Measurements from ENCODE around the gene AK3. TPM values are rescaled to one million over a fixed set of nuclear protein-coding genes. Genes with fewer than 3 reads are reported as not detected.
"Not testable (repeated sequence)": the region's sequence is repeated elsewhere in the genome, so short reads cannot be mapped to it uniquely, and the experiment has no call there.

AK3 gene
- 81.6 TPM for total RNA-seq

- peak; percentile 91 for DNase-seq (ENCODE audit: low spot score)
Observed at GRCh38 chr9:4740638-4741364, at the start of gene AK3. TSS of gene AK3 (minus strand) at chr9:4741202. CDS start at chr9:4741087, 115 bp downstream.

DNA sequence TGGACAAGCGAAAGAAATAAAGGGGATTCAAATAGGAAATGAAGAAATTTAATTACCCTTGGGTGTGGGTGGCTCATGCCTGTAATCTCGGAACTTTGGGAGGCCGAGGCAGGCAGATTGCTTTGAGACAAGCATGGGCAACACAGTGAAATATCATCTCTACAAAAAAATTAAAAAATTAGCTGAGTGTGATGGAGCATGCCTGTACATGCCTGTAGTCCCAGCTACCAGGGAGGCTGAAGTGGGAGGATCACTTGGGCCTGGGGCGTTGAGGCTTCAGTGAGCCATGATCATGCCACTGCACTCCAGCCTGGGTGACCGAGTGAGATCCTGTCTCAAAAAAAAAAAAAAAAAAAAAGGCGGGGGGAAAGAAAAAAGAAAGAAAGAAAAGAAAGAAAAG is 47.7 kb upstream of the AK3 start:
- DNase-seq (ENCODE audit: low spot score), result no peak

DNA sequence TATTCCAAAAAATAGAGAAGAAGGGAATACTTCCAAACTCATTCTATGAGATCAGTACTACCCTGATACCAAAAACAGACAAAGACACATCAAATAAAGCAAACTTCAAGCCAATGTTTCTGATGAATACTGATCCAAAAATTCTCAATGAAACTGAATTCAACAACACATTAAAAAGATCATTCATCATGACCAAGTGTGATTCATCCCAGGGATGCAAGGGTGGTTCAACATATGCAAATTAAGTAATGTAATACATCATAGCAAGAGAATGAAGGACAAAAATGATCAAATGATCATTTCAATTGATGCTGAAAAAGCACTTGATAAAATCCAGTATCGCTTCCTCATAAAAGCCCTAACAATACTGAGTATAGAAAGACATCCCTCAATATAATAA is 46.9 kb upstream of the AK3 start:
- DNase-seq (ENCODE audit: low spot score), result no peak

GRCh38 chr9:4786599-4786998 is 45.6 kb upstream of the AK3 start:
- DNase-seq (ENCODE audit: low spot score), result no peak

GRCh38 chr9:4784403-4784802 is 43.4 kb upstream of the AK3 start:
- no peak for DNase-seq (ENCODE audit: low spot score)

DNA sequence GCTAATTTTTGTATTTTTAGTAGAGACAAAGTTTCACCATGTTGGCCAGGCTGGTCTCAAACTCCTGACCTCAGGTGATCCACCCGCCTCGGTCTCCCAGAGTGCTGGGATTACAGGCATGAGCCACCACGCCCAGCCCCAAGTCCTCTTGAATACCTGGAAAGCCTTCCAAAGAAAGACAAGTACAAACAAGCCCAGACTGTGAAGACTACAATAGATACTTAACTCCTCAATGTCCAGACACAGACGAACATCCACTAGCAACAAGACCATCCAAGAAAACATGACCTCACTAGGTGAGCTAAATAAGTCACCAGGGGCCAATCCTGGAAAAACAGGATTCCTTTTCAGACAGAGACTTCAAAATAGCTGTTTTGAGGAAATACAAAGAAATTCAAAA is 42.2 kb upstream of the AK3 start:
- not testable (repeated sequence) for DNase-seq (ENCODE audit: low spot score)

DNA sequence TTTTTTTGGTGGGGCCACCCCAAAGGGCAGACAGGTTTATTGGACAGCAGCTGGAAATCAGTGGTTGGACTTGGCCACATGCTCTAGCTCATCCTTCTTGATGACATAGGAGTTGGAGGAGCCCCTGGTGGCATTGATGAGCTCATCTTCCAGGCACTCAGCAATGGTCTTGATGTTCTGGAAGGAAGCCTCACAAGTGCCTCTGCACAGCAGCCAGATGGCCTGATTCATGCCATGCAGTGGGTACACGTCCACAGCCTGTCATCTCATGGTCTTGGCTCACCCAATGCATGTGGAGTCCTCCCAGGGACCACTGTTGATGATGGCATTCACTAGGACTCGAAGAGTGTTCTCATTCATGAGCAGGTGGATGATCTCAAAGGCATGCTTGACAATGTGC is 40.4 kb upstream of the AK3 start:
- DNase-seq (ENCODE audit: low spot score), result no peak

- DNase-seq (ENCODE audit: low spot score), result no peak
Observed at GRCh38 chr9:4780651-4781050, 39.6 kb upstream of the AK3 start.

- not testable (repeated sequence) for DNase-seq (ENCODE audit: low spot score)
Observed at GRCh38 chr9:4774958-4775357, 34.0 kb upstream of the AK3 start.

- no peak for DNase-seq (ENCODE audit: low spot score)
Observed at GRCh38 chr9:4774209-4774608, 33.2 kb upstream of the AK3 start.

DNA sequence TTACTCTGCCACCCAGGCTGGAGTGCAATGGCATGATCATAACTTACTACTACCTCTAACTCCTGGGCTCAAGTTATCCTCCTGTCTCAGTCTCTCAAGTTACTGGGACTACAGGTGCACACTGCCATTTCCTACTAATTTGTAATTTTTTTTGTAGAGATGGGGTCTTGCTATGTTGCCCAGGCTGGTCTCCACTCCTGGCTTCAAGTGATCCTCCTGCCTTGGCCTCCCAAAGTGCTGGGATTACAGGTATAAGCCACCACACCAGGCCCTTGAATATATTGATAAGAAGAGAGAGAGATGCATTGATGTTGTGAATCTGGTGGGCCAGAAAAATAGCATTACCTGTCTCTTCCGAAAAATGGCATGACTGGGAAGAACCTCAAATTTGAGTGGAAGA is 30.8 kb upstream of the AK3 start:
- DNase-seq (ENCODE audit: low spot score), result no peak

GRCh38 chr9:4769321-4770080 is 28.5 kb upstream of the AK3 start:
- DNase-seq (ENCODE audit: low spot score), result no peak

GRCh38 chr9:4768681-4769080 is 27.7 kb upstream of the AK3 start:
- DNase-seq (ENCODE audit: low spot score), result no peak

- no peak for DNase-seq (ENCODE audit: low spot score)
Observed at GRCh38 chr9:4764033-4764432, 23.0 kb upstream of the AK3 start.

DNA sequence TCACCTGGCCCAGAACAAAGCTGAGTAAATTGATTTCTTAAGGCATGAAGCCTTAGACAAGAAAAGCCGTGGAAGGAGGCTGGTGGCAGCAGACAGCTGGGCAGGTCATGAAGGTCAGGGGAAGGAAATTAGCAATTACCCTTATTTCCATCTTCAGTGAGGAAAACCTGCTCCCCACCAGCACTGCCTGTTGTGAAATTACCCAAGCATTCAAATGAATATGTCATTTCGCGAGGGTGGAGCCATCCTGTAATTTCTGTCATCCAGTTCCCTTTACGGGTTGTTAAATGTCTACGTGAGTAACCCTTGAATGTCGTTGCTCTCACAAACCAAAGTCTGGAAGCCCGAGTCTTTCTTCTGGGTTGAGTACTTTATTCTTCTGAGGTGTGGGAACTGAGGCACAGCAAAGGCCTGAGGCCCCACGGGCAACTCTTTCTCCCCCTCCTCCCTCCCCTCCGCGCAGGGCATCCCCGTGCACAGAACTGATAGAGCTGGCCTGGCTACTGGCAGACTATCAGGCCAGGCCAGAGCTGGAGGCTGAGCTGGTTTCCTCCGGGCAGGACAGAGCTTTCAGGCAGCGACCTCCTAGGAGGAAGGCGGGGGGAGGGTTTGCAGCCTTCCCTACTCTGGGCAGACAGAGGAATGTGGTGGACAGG is 22.0 kb upstream of the AK3 start:
- no peak for DNase-seq (ENCODE audit: low spot score)

DNA sequence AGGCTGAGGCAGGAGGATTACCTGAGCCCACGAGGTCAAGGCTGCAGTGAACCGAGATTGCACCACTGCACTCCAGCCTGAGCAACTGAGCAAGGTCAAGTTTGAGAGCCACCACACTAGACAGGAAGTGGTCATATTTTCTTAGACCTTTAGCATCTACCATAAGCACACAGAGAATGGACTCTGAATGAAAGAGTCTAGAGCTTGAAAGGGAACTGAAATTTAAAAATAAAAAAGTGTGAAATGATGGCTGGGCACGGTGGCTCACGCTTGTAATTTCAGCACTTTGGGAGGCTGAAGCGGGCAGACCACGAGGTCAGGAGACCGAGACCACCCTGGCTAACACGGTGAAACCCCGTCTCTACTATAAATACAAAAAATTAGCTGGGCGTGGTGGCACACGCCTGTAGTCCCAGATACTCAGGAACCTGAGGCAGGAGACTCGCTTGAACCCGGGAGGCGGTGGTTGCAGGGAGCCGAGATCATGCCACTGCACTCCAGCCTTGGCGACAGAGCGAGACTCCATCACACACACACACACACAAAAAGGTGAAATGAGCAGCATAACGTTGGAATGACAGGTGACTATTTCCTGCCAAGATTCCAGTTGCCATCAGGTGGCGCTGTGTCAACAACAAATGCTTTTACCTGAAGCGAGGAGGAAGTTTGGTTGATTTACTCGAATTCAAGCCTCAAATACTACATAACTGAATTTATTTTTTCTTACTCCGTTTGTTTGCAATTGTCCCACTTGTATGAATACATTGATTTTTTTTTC is 21.3 kb upstream of the AK3 start:
- peak; percentile 79 for DNase-seq (ENCODE audit: low spot score)

- no peak for DNase-seq (ENCODE audit: low spot score)
Observed at GRCh38 chr9:4760122-4760521, 19.1 kb upstream of the AK3 start.

GRCh38 chr9:4756420-4756819 is 15.4 kb upstream of the AK3 start:
- DNase-seq (ENCODE audit: low spot score), result no peak

DNA sequence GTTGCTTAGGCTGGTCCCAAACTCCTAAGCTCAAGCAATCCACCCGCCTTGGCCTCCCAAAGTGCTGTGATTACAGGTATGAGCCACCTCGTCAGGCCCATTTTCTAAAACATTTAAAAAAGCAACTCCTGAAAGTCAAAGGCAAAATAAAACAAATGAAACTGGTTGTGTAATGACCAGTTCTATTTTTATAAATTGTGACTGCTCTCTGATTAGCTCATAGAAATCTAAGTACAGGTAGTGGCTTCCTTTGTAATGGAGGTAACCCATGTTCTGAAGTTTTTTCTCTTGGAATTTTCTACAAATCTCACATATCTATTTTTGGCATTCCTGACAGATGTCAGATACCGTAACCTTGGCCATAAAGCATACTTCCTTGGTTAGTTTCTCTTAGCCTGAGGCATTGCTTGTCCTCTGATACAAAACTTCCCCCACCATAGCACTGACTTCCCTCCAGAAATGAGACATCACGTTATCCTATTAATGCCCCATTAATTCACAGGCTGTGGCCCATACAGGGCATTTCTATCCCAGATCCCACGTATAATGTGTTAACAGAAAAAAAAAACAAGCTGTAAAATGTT is 14.1 kb upstream of the AK3 start:
- DNase-seq (ENCODE audit: low spot score), result no peak

DNA sequence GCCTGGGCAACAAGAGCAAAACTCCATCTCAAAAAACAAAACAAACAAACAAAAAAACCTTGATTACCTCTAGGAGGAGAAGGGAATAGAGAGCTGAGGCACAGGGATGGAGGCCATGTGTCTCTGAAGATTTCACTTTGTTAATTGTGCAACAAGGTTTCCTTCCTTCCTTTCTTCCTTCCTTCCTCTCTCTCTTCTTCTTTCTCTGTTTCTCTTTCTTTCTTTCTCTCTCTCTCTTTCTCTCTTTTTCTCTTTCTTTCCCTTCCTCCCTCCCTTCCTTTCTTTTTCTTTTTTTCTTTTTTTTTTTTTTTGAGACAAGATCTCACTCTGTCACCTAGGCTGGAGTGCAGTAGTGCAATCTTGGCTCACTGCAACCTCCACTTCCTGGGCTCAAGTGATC is 13.5 kb upstream of the AK3 start:
- DNase-seq (ENCODE audit: low spot score), result not testable (repeated sequence)

- DNase-seq (ENCODE audit: low spot score), result no peak
Observed at GRCh38 chr9:4750023-4750673, 9.1 kb upstream of the AK3 start.

All from ureter (tissue), 1 donor.